Neutrophil (primary cell): Measurements from ENCODE around the gene FERMT1.

Experiments
- H3K27ac ChIP-seq: fragments of 200-600 bp; sonication (generic); 2 replicates; pipeline ENCODE4 v1.5.1; 2016; ENCODE audit warnings: mild to moderate bottlenecking, moderate library complexity
- H3K27me3 ChIP-seq: fragments of 200-600 bp; sonication (generic); 2 replicates; pipeline ENCODE4 v1.6.0; 2016; ENCODE audit warnings: mild to moderate bottlenecking
- H3K36me3 ChIP-seq: fragments of 200-600 bp; sonication (generic); 2 replicates; pipeline ENCODE4 v1.5.1; 2017
- H3K4me1 ChIP-seq, 2 experiments: fragments of 200-600 bp in 1 of 2; sonication (generic) in 1 of 2; 1 replicate in 1 of 2; 2 replicates in 1 of 2; pipeline versions ENCODE4 v1.5.1 to v1.6.1; 2013 to 2016; ENCODE audit warnings: low read depth in 1 of 2, low read length in 1 of 2, mild to moderate bottlenecking in 1 of 2, moderate library complexity in 1 of 2; ENCODE audit not compliant: control insufficient read depth in 1 of 2, insufficient read depth in 1 of 2
- H3K4me3 ChIP-seq, 2 experiments: fragments of 200-600 bp in 1 of 2; sonication (generic) in 1 of 2; 1 replicate in 1 of 2; 2 replicates in 1 of 2; pipeline ENCODE4 v1.5.1; 2013 to 2016; ENCODE audit warnings: low read depth in 1 of 2, low read length in 1 of 2, mild to moderate bottlenecking in 1 of 2, moderate library complexity in 1 of 2
- H3K9me3 ChIP-seq: fragments of 200-600 bp; sonication (generic); 2 replicates; pipeline ENCODE4 v1.5.1; 2016
- TF ChIP-seq, protein P1 (sequence below): fragments of 200-600 bp; sonication (generic); IDR thresholded peaks from 2 replicates; pipeline ENCODE4 v1.5.1; 2016; ENCODE audit warnings: antibody characterized with exemption

Gene FERMT1

GRCh38 chr20:6030453-6031080 is 92.3 kb downstream of the FERMT1 start:
- Histone ChIP-seq H3K9me3 (no peaks in the 10 kb centered on the region), H3K4me3 (no peak overlapping the region), H3K4me1 (peaks cover 18% of the 10 kb centered on the region in 2 experiments), H3K27ac (no peak overlapping the region), H3K27me3 (no peaks in the 10 kb centered on the region), H3K36me3 (peaks cover 3% of the 10 kb centered on the region)
- TF ChIP-seq, protein P1, sequence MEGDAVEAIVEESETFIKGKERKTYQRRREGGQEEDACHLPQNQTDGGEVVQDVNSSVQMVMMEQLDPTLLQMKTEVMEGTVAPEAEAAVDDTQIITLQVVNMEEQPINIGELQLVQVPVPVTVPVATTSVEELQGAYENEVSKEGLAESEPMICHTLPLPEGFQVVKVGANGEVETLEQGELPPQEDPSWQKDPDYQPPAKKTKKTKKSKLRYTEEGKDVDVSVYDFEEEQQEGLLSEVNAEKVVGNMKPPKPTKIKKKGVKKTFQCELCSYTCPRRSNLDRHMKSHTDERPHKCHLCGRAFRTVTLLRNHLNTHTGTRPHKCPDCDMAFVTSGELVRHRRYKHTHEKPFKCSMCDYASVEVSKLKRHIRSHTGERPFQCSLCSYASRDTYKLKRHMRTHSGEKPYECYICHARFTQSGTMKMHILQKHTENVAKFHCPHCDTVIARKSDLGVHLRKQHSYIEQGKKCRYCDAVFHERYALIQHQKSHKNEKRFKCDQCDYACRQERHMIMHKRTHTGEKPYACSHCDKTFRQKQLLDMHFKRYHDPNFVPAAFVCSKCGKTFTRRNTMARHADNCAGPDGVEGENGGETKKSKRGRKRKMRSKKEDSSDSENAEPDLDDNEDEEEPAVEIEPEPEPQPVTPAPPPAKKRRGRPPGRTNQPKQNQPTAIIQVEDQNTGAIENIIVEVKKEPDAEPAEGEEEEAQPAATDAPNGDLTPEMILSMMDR = no peak

DNA sequence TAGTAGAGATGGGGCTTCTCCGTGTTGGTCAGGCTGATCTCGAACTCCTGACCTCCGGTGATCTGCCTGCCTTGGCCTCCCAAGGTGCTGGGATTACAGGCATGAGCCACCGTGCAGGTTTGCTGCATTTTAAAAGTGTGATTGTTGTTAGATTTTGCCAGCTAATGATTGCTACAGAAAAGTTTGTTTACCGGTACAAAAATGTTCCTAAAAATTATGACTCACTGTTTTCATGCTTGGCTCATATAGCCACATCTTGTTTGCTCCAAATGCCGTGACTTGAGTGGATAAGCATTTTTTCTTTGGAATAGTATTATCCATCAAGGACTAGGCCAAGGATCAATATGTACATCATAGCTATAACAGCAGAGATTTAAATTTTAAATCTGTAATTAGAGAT is 93.3 kb downstream of the FERMT1 start:
- Histone ChIP-seq H3K36me3 (peaks cover 8% of the 10 kb centered on the region), H3K4me1 (peaks cover 13% of the 10 kb centered on the region in 2 experiments), H3K27me3 (no peaks in the 10 kb centered on the region), H3K9me3 (no peaks in the 10 kb centered on the region), H3K4me3 (no peak overlapping the region), H3K27ac (no peak overlapping the region)
- TF ChIP-seq, protein P1 = no peak

- H3K4me3 ChIP-seq = no peak overlapping the region
- peaks cover 6% of the 10 kb centered on the region in 2 experiments for H3K4me1 ChIP-seq
- no peaks in the 10 kb centered on the region for H3K27me3 ChIP-seq
- TF ChIP-seq, protein P1 = no peak
- peaks cover 16% of the 10 kb centered on the region for H3K36me3 ChIP-seq
- no peak overlapping the region for H3K27ac ChIP-seq
- H3K9me3 ChIP-seq = no peaks in the 10 kb centered on the region
These were observed 94.0 kb downstream of the FERMT1 start for GRCh38 chr20:6028818-6029217.

DNA sequence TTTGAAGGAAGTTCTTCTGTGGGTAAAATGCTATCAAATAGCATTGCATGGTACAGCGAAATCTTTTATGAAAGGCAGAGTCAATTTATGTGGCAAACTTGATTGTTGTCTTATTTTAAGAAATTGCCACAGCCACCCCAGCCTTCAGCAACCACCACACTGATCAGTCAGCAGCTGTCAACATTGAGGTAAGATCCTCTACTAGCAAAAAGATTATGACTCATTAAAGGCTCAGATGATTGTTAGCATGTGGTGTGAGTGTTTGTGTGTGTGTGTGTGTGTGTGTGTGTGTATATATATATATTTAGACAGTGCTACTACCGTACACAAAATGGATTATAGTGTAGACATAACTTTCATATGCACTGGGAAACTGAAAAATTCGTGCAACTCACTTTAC is 96.8 kb downstream of the FERMT1 start:
- H3K4me1 ChIP-seq = peaks cover 3 to 5% of the 10 kb centered on the region in 2 experiments
- no peak overlapping the region for H3K27ac ChIP-seq
- no peaks in the 10 kb centered on the region for H3K27me3 ChIP-seq
- no peak overlapping the region for H3K4me3 ChIP-seq
- peaks cover 19% of the 10 kb centered on the region for H3K36me3 ChIP-seq
- TF ChIP-seq, protein P1 = no peak
- H3K9me3 ChIP-seq = no peaks in the 10 kb centered on the region
